Tibial nerve (tissue), 4 donors: ENCODE measurements around the gene EGFL7. TPM values are rescaled to one million over a fixed set of nuclear protein-coding genes. Genes with fewer than 3 reads are reported as not detected.

ENCODE experiments used
- DNase-seq, 2 donors: peaks; one replicate each; pipeline ENCODE4 v3.0.0-alpha.2; 2019; ENCODE audit warnings: low spot score in 2 of 2
- H3K27ac ChIP-seq, 4 donors: fragments of 200-600 bp; sonication (generic) in 3 of 4; one replicate each; pipeline ENCODE4 v1.5.1; 2017 to 2019; ENCODE audit warnings: mild to moderate bottlenecking in 1 of 4
- H3K27me3 ChIP-seq, 2 donors: fragments of 200-600 bp; sonication (generic) in 1 of 2; one replicate each; pipeline versions ENCODE4 v1.5.1 to v1.6.0; 2017 to 2019
- H3K36me3 ChIP-seq, 3 donors: fragments of 200-600 bp; sonication (generic); one replicate each; pipeline ENCODE4 v1.5.1; 2018 to 2019
- H3K4me1 ChIP-seq, 4 donors: fragments of 200-600 bp; sonication (generic) in 3 of 4; one replicate each; pipeline ENCODE4 v1.5.1; 2017 to 2019
- H3K4me3 ChIP-seq, 4 donors: fragments of 200-600 bp; sonication (generic) in 3 of 4; one replicate each; pipeline ENCODE4 v1.5.1; 2017 to 2019; ENCODE audit warnings: mild to moderate bottlenecking in 1 of 4, moderate library complexity in 1 of 4
- H3K9me3 ChIP-seq, 4 donors: fragments of 200-600 bp; sonication (generic) in 3 of 4; one replicate each; pipeline ENCODE4 v1.5.1; 2017 to 2019
- CTCF ChIP-seq, 5 experiments: fragments of 200-600 bp in 3 of 5; fragments of 450-650 bp in 2 of 5; sonication (generic) in 3 of 5; IDR thresholded peaks; one replicate each; pipeline ENCODE4 v1.5.1; 2016 to 2019; ENCODE audit warnings: antibody characterized with exemption in 5 of 5, mild to moderate bottlenecking in 3 of 5, moderate library complexity in 2 of 5
- EP300 ChIP-seq, 2 donors: sonication (generic); formaldehyde crosslinking; IDR thresholded peaks; one replicate each; pipeline ENCODE4 v1.6.1; 2017; ENCODE audit warnings: antibody characterized with exemption in 2 of 2, mild to moderate bottlenecking in 1 of 2
- POLR2A ChIP-seq, 2 donors: fragments of 450-650 bp; IDR thresholded peaks; one replicate each; pipeline ENCODE4 v1.6.1; 2017; ENCODE audit warnings: antibody characterized with exemption in 2 of 2, mild to moderate bottlenecking in 2 of 2, moderate library complexity in 2 of 2
- WGBS, 2 donors: methylation state at CpG; one replicate each; pipeline ENCODE4 v1.1.5; 2018; 5-methylcytosine and 5-hydroxymethylcytosine counted together
- total RNA-seq, 4 donors: library from RNA; depleted of rRNA; stranded (reverse); fragments of >200 nt; gene quantifications; one replicate each; pipeline ENCODE4 v1.1.0, GENCODE V29; 2016

Gene EGFL7
- total RNA-seq, 4 donors from 2014 or later = 95.2 to 229 (median 179) TPM

- TF ChIP-seq EP300 (IDR thresholded peaks at IDR 0.05) = no peak
- H3K4me1 ChIP-seq = peaks cover 0 to 63% (median 45%) of the 10 kb centered on the region in 4 donors
- no peak for DNase-seq
- H3K27ac ChIP-seq = no peak overlapping the region
- H3K9me3 ChIP-seq = no peaks in the 10 kb centered on the region
- no peak overlapping the region for H3K4me3 ChIP-seq
- no peaks in the 10 kb centered on the region for H3K36me3 ChIP-seq
- 74 to 76% methylated on average over 23 to 24 of the region's 25 CpGs for WGBS, 2 donors
- H3K27me3 ChIP-seq = no peaks in the 10 kb centered on the region
Observed at GRCh38 chr9:136626740-136627642, 35.7 kb upstream of the EGFL7 start.

- Histone ChIP-seq H3K36me3 (no peaks in the 10 kb centered on the region), H3K4me3 (no peak overlapping the region), H3K9me3 (no peaks in the 10 kb centered on the region), H3K27ac (no peak overlapping the region), H3K4me1 (peaks cover 0 to 63% (median 45%) of the 10 kb centered on the region in 4 donors), H3K27me3 (no peaks in the 10 kb centered on the region)
- TF ChIP-seq POLR2A (IDR thresholded peaks at IDR 0.05) = no peak
- no peak for TF ChIP-seq EP300 (IDR thresholded peaks at IDR 0.05)
- TF ChIP-seq CTCF (IDR thresholded peaks at IDR 0.05) = no peak
- DNase-seq = no peak
- WGBS, 2 donors = 89 to 93% methylated on average over 12 to 17 of the region's 17 CpGs
Observed at GRCh38 chr9:136627703-136628102, 35.0 kb upstream of the EGFL7 start.

- Histone ChIP-seq H3K4me1 (peaks cover 0 to 61% (median 45%) of the 10 kb centered on the region in 4 donors), H3K27me3 (no peaks in the 10 kb centered on the region), H3K9me3 (no peaks in the 10 kb centered on the region), H3K4me3 (no peak overlapping the region), H3K36me3 (no peaks in the 10 kb centered on the region), H3K27ac (no peak overlapping the region)
- no peak for DNase-seq
- no peak for TF ChIP-seq CTCF (IDR thresholded peaks at IDR 0.05)
- TF ChIP-seq EP300 (IDR thresholded peaks at IDR 0.05) = no peak
- no peak for TF ChIP-seq POLR2A (IDR thresholded peaks at IDR 0.05)
- 63 to 68% methylated on average over 23 to 26 of the region's 26 CpGs for WGBS, 2 donors
Observed at GRCh38 chr9:136628268-136628667, 34.4 kb upstream of the EGFL7 start.

GRCh38 chr9:136629001-136629878 lies 33.5 kb upstream of the EGFL7 start:
- Histone ChIP-seq H3K27me3 (no peaks in the 10 kb centered on the region), H3K9me3 (no peaks in the 10 kb centered on the region), H3K4me1 (peaks cover 0 to 51% (median 42%) of the 10 kb centered on the region in 4 donors), H3K36me3 (no peaks in the 10 kb centered on the region), H3K27ac (no peak overlapping the region), H3K4me3 (no peak overlapping the region)
- DNase-seq = no peak
- 75 to 79% methylated on average over 16 to 19 of the region's 22 CpGs for WGBS, 2 donors
- TF ChIP-seq CTCF (IDR thresholded peaks at IDR 0.05) (no peak), EP300 (IDR thresholded peaks at IDR 0.05) (no peak)

- DNase-seq = peak in 1 of 2 donors; percentile 34
- 38 to 40% methylated on average over 18 to 19 of the region's 19 CpGs for WGBS, 2 donors
Observed at GRCh38 chr9:136629879-136630661, 32.6 kb upstream of the EGFL7 start.

More at GRCh38 chr9:136629879-136630661, 32.6 kb upstream of the EGFL7 start:
- H3K9me3 ChIP-seq = no peaks in the 10 kb centered on the region
- peaks cover 0 to 43% (median 35%) of the 10 kb centered on the region in 4 donors for H3K4me1 ChIP-seq
- no peak overlapping the region for H3K4me3 ChIP-seq
- H3K27me3 ChIP-seq = no peaks in the 10 kb centered on the region
- no peak overlapping the region for H3K27ac ChIP-seq
- H3K36me3 ChIP-seq = no peaks in the 10 kb centered on the region
- peak; percentile 45 to 71 (median 46) for TF ChIP-seq CTCF (IDR thresholded peaks at IDR 0.05)
- TF ChIP-seq POLR2A (IDR thresholded peaks at IDR 0.05) = no peak
